ENCODE data around the gene FA2H.
"Not testable (repeated sequence)": the region's sequence is repeated elsewhere in the genome, so short reads cannot be mapped to it uniquely, and the experiment has no call there.

Gene FA2H

DNA sequence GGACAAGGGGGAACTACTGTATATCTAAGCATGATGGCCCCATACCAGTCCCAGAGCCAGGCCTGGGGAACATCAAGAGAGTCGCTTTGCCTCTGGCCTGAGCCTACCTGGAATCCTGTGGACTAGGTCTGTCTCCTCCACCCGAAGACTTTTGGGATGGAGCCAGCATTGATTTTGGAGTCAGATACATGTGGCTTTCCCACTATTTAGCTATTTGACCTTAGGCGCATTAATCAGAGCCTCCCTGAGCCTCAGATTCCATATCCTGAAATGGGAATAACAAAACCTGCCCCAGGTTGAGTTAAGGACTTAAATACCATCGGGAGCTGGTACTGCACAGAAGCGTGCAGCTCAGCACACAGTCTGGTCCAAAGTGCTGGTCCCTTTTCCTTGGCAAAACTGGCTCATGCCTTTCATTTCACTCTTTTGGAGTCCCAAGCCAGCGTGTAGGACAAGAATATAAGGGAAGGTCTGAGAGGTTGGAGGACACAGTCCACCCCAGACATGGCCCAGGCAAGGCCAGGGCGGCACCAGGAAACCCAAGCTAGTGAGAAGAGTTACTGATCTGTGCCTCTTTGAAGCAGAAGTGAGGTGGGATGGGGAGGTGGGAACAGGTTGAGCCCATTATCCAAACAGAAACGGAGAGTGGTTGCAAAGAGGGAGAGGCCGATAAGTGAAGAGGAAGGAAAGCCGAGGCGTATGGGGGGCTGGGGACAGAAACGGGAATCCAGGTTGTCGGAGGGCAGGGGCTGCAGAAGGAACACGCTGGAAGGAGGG lies 986 bp downstream of the FA2H start:
- DNase-seq = no peak
- in situ Hi-C loops (cut with HindIII; ENCODE audit: low pct_ligation_motif_present, low pct_unique_long_range_greater_than_20kb, low sequenced_read_pairs) = no loop called here

DNA sequence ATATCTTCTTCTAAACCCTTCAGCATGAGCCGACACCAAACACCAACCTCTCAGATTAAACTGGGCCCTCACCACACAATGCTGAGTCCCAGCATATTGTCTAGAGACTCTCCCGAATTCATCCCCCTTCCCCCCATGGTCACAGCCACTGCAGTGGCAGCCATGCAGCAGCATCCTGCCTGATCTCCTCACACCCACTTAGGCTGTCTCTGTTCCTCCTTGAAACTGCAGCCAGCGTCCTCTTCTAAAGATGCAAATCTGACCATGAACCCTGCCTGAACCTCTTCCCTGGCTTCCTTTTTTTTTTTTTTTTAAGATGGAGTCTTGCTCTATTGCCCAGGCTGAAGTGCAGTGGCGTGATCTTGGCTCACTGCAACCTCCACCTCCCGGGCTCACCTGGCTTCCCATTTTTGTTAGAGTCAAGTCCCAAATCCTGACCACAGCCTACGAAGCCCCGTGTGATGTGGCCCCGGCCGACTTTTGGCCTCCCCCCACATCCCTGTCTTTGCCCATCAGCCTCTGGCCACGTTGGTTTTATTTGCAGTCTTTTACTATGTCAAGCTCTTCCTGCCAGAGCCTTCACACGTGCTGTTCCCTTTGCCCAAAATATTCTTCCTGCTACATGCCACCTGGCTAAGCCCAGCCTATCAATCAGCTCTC lies 2.8 kb downstream of the FA2H start:
- no peak for DNase-seq
- in situ Hi-C loops (cut with HindIII; ENCODE audit: low pct_ligation_motif_present, low pct_unique_long_range_greater_than_20kb, low sequenced_read_pairs) = no loop called here

DNA sequence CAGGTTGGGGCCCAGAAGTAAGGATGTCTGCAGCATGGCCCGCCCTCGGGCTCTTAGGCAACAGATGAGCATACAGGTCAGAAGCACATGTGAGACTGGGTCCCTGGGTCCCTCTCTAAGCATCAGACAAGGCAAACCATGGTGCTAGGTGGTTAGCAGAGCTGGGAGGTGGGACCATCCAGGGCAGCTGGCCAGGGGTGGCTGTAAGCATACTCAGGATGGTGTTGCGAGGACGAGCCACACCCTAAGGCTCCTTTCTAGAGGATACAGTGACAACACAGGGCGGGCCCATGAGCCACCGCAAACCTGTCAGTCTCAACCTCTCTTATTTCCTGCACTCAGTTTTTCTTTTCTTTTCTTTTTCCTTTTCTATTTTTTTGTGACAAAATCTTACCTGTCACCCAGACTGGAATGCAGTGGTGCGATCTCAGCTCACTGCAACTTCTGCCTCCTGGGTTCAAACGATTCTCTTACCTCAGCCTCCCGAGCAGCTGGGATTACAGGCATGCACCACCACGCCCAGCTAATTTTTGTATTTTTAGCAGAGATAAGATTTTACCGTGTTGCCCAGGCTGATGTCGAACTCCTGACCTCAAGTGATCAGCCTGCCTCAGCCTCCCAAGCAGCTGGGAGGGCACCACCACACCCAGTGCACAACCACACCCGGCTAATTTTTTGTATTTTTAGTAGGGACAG lies 3.6 kb downstream of the FA2H start:
- no peak for DNase-seq
- in situ Hi-C loops (cut with HindIII; ENCODE audit: low pct_ligation_motif_present, low pct_unique_long_range_greater_than_20kb, low sequenced_read_pairs) = no loop called here

DNA sequence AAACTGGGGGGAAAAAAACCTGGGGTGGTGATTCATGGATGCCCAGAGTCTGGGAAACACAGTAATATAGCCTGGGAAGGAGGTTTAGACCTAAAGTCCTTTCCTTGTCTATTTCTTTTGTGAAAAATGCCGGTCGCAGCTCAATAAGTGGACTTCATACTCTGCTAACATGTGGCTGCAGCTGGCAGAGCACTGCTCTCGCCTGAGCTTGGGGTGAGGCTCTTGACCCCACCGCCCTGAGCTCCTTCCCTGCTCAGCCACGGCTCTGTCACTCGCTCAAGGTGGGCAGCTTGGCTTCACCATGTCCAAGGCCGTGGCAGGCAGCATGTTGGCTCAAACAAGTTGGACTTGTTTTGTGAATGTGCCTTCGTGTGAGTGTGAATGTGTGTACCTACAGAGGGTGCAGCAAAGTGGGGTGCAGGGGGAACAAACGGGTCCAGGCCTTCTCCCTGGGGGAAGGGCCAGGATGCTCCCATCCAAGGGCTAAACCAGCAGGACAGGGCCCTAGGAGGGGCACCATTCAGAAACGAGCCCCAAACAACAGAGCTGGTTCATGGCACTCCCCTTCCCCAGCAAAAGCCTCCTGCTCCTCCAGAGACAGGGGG lies 4.9 kb downstream of the FA2H start:
- in situ Hi-C loops (cut with HindIII; ENCODE audit: low pct_ligation_motif_present, low pct_unique_long_range_greater_than_20kb, low sequenced_read_pairs) = no loop called here
- DNase-seq = no peak

DNA sequence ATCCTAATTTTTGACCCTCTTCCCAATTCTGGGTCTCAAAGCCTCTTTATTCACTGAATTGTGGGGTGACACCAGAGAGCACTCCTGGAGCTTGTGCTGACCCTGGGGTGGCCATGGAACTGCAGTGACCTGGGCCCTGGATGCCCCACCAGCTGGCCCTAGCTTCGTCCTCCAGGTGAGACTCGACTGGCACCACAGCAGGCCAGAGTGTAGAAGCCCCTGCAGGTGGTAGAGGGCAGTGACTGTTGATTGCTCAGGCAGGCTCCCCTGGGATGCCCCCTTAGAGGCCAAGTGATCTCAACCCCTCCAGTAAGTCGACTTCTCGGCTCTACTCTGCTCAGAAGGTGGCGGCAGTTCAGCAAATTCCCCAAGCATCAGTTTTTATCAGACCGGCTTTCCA lies 6.4 kb downstream of the FA2H start:
- in situ Hi-C loops (cut with HindIII; ENCODE audit: low pct_ligation_motif_present, low pct_unique_long_range_greater_than_20kb, low sequenced_read_pairs) = no loop called here
- no peak for DNase-seq

DNA sequence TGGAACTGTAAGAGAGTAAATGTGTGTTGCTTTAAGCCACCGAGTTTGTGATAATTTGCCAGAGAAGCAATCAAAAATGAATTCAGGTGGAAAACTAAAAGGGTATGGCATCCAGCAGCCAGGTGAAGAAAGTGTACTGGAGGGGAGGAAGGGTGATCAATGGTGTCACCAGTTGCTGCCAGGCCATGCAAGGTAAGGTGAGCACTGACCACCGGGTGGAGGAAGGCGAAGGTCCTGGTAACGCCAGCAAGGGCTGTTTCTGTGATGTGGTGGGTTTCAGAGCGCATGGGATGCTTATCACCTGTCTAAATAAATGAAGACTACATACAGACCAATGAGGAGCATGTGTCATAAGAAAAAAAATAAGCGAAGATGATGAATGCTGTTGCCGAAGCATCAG lies 6.9 kb downstream of the FA2H start:
- DNase-seq = no peak
- in situ Hi-C loops (cut with HindIII; ENCODE audit: low pct_ligation_motif_present, low pct_unique_long_range_greater_than_20kb, low sequenced_read_pairs) = no loop called here

DNA sequence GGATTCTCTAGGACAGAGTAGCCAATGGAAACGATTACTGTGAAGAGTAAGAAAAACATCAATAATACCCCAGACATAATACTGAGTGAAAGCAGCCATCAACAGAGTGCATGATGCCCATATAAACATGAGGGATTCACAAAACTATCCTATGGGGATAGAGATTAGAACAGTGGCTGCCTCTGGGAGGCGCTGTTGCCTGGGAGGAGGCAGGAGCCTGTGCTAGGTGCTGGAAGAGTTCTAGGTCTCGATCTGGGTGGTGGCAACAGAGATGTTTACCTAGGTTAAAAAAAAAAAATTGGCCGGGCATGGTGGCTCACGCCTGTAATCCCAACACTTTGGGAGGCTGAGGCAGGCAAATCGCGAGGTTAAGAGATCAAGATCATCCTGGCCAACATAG lies 7.9 kb downstream of the FA2H start:
- in situ Hi-C loops (cut with HindIII; ENCODE audit: low pct_ligation_motif_present, low pct_unique_long_range_greater_than_20kb, low sequenced_read_pairs) = no loop called here
- DNase-seq = no peak

DNA sequence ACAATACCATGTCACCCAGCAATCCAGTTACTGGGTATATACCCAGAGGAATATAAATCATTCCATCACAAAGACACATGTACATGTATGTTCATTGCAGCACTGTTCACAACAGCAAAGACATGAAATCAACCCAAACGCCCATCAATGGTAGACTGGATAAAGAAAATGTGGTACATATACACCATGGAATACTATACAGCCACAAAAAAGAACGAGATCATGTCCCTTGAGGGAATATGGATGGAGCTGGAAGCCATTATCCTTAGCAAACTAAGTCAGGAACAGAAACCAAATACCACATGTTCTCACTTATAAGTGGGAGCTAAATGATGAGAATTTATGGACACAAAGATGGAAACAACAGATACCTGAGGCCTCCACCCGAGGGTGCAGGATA lies 10.4 kb downstream of the FA2H start:
- in situ Hi-C loops (cut with HindIII; ENCODE audit: low pct_ligation_motif_present, low pct_unique_long_range_greater_than_20kb, low sequenced_read_pairs) = not testable (repeated sequence)

DNA sequence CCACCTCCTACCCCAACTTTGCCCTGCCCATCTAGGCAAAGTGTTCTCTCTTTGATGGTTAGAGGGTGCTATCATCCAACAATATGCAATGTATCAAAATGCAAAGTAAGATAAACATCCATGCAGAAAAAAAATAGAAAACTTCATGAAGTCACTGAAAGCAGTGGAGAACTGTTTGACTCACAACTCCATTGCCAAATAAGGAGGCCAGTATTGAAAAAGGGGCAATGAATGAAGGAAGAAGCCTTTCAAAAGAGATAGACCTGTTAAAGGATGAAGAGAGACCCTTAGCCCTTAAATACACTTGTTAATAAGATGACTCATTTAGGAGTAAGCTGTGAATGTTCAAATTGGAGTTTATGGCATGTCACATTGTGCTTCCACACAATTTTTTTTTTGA lies 13.0 kb downstream of the FA2H start:
- in situ Hi-C loops (cut with HindIII; ENCODE audit: low pct_ligation_motif_present, low pct_unique_long_range_greater_than_20kb, low sequenced_read_pairs) = no loop called here
- no peak for DNase-seq

More for the DNA sequence above, 10.4 kb downstream of the FA2H start:
- DNase-seq = not testable (repeated sequence)

DNA sequence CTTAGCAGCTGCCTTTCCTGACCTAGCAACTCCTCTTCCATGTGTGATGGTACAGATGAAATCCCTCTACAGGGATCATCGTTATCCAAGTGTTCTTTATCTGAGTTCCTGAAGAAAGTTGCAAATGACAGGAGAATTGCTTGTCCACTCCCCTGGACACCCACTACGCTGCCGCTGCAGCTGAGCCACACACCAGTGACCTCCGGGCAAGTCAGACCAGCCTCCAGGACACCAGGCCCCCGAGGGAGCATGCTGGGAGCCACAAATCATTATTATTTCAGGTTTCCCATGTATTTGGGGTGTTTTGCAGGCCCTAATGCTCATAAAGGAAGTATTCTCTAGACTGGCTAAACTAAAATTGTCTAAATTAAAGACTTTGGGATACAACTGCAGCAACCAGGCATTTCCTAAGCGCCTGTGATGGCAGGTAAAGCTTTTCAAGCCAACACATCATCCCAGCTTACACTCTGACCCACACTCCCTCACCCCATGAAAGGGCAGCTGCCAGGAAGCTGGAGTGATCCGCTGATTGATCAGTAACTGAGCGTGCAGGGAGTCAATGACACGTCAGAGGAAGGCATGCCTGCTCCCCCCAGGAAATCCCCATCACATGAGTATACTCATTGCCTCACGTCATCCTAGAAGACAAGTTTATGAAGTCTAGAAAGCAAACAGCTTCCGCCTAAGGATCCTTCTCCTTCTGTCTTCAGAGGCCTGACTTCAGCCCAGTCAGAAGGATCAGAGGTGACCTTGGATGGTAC lies 14.4 kb downstream of the FA2H start:
- in situ Hi-C loops (cut with HindIII; ENCODE audit: low pct_ligation_motif_present, low pct_unique_long_range_greater_than_20kb, low sequenced_read_pairs) = no loop called here
- DNase-seq = peak; percentile 98

DNA sequence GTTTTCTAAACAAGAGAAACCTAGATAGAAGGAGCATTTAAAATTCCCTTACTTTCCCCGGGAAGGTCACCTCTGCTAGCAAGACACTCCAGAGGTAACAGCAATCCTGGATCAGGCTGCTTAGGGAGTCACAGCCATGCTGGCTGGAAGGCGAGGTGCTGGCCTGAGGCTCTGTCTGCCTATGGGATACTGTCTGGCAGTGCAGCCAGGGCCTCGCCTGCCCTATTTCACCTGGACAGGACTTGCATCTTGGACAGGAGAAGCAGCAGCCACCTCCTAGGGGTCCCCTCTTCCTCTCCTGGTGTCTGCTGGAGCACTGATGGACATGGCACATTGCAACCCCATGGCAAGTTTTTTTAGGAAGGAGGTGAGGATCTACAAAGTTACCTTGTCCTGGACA lies 15.1 kb downstream of the FA2H start:
- in situ Hi-C loops (cut with HindIII; ENCODE audit: low pct_ligation_motif_present, low pct_unique_long_range_greater_than_20kb, low sequenced_read_pairs) = no loop called here

DNA sequence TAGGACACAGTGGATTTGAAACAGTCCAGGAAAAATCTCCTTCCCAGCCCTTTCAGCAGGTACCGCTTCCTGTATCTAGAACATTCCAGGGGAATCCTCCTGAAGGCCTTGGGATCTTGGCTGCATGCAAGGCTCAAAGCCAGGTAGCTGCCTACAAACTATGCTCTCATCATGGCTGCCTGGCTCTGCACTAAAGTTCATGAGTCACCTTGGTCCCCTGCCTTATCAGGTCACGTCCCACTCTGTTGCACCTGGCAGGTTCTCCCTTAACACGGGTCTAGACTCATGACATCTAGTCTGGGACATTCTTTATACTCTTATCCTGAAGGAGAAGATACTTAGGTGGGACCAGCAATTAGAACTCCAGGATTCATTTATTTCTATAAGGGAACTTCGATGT lies 15.8 kb downstream of the FA2H start:
- no peak for DNase-seq
- in situ Hi-C loops (cut with HindIII; ENCODE audit: low pct_ligation_motif_present, low pct_unique_long_range_greater_than_20kb, low sequenced_read_pairs) = no loop called here

More for the DNA sequence above, 15.1 kb downstream of the FA2H start:
- no peak for DNase-seq

DNA sequence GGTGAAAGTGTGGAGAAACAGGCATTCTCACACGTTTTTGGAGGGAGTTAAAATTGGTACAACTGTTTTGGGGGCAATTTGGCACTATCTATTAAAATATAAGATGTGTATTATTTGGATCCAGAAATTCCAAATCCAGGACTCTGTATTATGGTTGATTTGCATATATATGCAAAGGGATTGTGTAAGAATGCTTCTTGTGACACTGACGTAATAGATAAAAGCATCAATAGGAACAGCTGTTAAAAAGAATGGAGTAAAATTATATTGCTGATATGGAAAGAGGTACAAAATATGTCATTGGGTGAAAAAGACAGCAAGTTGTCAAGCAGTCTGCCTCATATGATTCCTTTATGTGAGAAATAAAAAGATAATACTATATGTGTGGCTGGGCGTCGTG lies 17.3 kb downstream of the FA2H start:
- in situ Hi-C loops (cut with HindIII; ENCODE audit: low pct_ligation_motif_present, low pct_unique_long_range_greater_than_20kb, low sequenced_read_pairs) = no loop called here
- no peak for DNase-seq

DNA sequence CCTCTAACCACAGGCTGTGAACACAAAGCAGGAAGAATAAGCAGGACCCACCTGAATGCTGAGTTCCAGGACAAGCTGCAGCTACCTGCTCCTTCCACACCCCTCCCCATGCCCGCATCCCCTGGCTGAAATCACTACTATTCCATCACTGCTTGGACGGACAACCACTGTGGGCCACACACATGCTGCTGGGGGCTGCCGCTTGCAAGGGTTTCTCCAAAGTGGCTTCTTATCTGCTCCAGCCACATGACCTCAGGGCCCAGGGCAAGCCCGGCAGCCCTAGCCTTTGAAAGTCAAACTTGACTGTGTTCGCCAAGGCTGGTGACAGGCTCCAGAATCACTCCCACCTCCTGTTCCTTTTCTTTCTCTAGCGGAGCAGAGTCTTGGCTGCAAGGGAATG lies 18.4 kb downstream of the FA2H start:
- DNase-seq = no peak
- in situ Hi-C loops (cut with HindIII; ENCODE audit: low pct_ligation_motif_present, low pct_unique_long_range_greater_than_20kb, low sequenced_read_pairs) = no loop called here

DNA sequence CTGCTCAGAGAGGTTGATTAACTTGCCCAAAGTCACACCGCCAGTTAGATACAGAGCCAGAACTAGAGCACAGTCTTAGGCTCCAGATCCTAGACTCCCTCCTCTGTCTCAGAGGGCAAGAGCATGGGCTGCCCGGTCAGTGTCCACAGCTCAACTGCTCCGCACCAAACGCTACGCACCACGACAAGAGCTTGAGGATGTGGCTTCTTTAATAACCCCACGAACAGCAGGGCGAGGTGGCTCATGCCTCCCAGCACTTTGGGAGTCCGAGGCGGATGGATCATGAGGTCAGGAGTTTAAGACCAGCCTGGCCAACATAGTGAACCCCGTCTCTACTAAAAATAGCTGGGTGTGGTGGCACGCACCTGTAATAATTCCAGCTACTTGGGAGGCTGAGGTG lies 21.4 kb downstream of the FA2H start:
- DNase-seq = no peak

DNA sequence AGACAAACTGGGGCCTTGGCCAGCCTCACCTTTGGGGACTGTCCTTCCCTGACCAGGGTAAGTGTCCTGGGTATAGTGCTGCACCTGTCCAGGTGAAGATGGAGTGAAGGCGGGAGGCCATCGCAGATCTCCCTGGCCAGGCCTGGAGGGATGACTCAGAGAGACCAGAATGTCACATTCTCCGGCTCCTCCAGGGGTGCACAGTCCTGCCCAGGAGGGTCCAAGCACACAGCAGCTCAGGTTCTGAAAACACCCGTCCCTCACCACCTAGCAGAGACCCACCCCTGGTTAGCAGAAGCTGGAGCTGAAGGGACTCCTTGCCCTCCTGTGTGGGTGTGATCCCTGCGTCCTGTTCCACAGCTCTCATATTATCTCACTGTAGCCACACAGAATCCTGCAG lies 21.9 kb downstream of the FA2H start:
- in situ Hi-C loops (cut with HindIII; ENCODE audit: low pct_ligation_motif_present, low pct_unique_long_range_greater_than_20kb, low sequenced_read_pairs) = no loop called here

More for the DNA sequence above, 21.4 kb downstream of the FA2H start:
- in situ Hi-C loops (cut with HindIII; ENCODE audit: low pct_ligation_motif_present, low pct_unique_long_range_greater_than_20kb, low sequenced_read_pairs) = no loop called here

DNA sequence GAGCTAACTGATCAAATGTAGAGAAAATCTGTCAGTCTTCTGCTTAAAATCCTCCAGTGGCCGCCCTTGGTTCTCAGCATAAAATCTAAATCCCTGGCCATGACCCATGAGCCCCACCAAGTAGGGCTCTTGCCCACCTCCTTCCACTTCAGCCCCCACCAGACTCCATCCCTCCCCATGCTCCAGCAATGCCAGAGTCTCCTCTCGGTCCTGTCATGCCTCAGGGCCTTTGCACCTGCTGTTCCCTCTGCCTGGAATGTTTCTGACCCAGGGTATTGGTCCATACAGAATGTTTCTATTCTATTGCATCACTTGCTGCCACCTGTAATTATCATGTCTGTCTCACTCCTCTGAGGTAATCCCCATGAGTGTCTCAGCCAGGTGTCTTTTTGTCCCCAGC lies 22.4 kb downstream of the FA2H start:
- in situ Hi-C loops (cut with HindIII; ENCODE audit: low pct_ligation_motif_present, low pct_unique_long_range_greater_than_20kb, low sequenced_read_pairs) = no loop called here
- DNase-seq = no peak

More for the DNA sequence above, 21.9 kb downstream of the FA2H start:
- DNase-seq = no peak

DNA sequence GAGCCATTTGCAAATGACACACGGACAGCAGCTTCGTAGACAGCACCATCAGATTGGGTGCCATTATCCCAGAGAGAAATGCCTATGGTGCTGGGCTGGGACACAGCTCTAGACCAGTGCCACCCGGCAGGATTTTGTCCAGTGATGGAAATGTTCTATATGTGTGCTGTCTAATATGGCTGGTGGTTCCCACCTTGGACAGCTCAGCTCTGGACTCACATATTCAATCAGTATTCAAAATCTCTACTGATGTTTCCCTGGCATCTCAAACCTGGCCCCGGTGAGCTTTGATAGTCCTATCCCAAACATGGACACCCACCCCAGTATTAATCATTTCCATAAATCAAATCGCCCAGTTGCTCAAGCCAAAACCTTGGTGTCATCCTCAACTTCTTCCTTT lies 23.0 kb downstream of the FA2H start:
- DNase-seq = no peak
- in situ Hi-C loops (cut with HindIII; ENCODE audit: low pct_ligation_motif_present, low pct_unique_long_range_greater_than_20kb, low sequenced_read_pairs) = no loop called here

Measured in ACHN (cell line).